H9 (cell line): ENCODE measurements around the gene SOCS4. TPM values are rescaled to one million over a fixed set of nuclear protein-coding genes. Genes with fewer than 3 reads are reported as not detected.

ENCODE experiments used
- DNase-seq: peaks from one replicate; pipeline ENCODE4 v3.0.0-alpha.2; 2017
- H2AFZ ChIP-seq: one replicate; pipeline ENCODE4 v1.6.1; 2013; ENCODE audit warnings: mild to moderate bottlenecking, low read length, control low read depth, moderate library complexity
- H2AK5ac ChIP-seq: 2 replicates; pipeline ENCODE4 v1.6.1; 2013; ENCODE audit warnings: low read length, control low read depth, mixed read lengths; ENCODE audit not compliant: insufficient read length
- H2BK120ac ChIP-seq: one replicate; pipeline ENCODE4 v1.6.1; 2013; ENCODE audit warnings: low read depth, mild to moderate bottlenecking, low read length, control low read depth, inconsistent platforms; ENCODE audit not compliant: poor library complexity, severe bottlenecking
- H2BK12ac ChIP-seq: 2 replicates; pipeline ENCODE4 v1.6.1; 2013; ENCODE audit warnings: low read length, control low read depth, mixed read lengths, low read depth; ENCODE audit not compliant: insufficient read length
- H2BK15ac ChIP-seq: 2 replicates; pipeline ENCODE4 v1.6.1; 2013; ENCODE audit warnings: low read depth, low read length, control low read depth
- H2BK20ac ChIP-seq: one replicate; pipeline ENCODE4 v1.6.1; 2013; ENCODE audit warnings: low read depth, mild to moderate bottlenecking, low read length, control low read depth, inconsistent platforms; ENCODE audit not compliant: poor library complexity, severe bottlenecking
- H2BK5ac ChIP-seq: 2 replicates; pipeline ENCODE4 v1.6.1; 2013; ENCODE audit warnings: low read length, control low read depth, mixed read lengths; ENCODE audit not compliant: insufficient read length
- H3K14ac ChIP-seq: 2 replicates; pipeline ENCODE4 v1.6.1; 2013; ENCODE audit warnings: low read length, control low read depth; ENCODE audit not compliant: insufficient read depth
- H3K18ac ChIP-seq: 2 replicates; pipeline ENCODE4 v1.6.1; 2013; ENCODE audit warnings: low read depth, mild to moderate bottlenecking, mixed read lengths, low read length, control low read depth; ENCODE audit not compliant: insufficient read length
- H3K23ac ChIP-seq: 2 replicates; pipeline ENCODE4 v1.6.1; 2013; ENCODE audit warnings: low read length, control low read depth, mixed read lengths, low read depth; ENCODE audit not compliant: insufficient read length
- H3K23me2 ChIP-seq: 2 replicates; pipeline ENCODE4 v1.6.1; 2013; ENCODE audit warnings: low read depth, mild to moderate bottlenecking, mixed read lengths, low read length, control low read depth; ENCODE audit not compliant: insufficient read length, poor library complexity, severe bottlenecking
- H3K27ac ChIP-seq: 2 replicates; pipeline ENCODE4 v1.5.1; 2013; ENCODE audit warnings: low read length, control low read depth, mixed read lengths, low read depth; ENCODE audit not compliant: insufficient read length
- H3K27me3 ChIP-seq: 2 replicates; pipeline ENCODE4 v1.6.1; 2013; ENCODE audit warnings: low read length, control low read depth, inconsistent platforms; ENCODE audit not compliant: insufficient read depth
- H3K4ac ChIP-seq: 2 replicates; pipeline ENCODE4 v1.6.1; 2013; ENCODE audit warnings: low read depth, mild to moderate bottlenecking, control low read depth, inconsistent platforms, low read length, moderate library complexity
- H3K4me1 ChIP-seq: 2 replicates; pipeline ENCODE4 v1.6.1; 2013; ENCODE audit warnings: low read length, control low read depth, inconsistent platforms; ENCODE audit not compliant: insufficient read depth
- H3K4me2 ChIP-seq: 2 replicates; pipeline ENCODE4 v1.6.1; 2013; ENCODE audit warnings: low read length, control low read depth, mixed read lengths; ENCODE audit not compliant: insufficient read length, insufficient read depth
- H3K56ac ChIP-seq: 2 replicates; pipeline ENCODE4 v1.6.1; 2013; ENCODE audit warnings: low read depth, mild to moderate bottlenecking, mixed read lengths, low read length, control low read depth; ENCODE audit not compliant: insufficient read length
- H3K79me1 ChIP-seq: 2 replicates; pipeline ENCODE4 v1.6.1; 2013; ENCODE audit warnings: low read depth, mild to moderate bottlenecking, moderate library complexity, low read length, control low read depth, inconsistent platforms; ENCODE audit not compliant: insufficient read depth, poor library complexity, severe bottlenecking
- H3K79me2 ChIP-seq: 2 replicates; pipeline ENCODE4 v1.6.1; 2013; ENCODE audit warnings: low read length, control low read depth, inconsistent platforms; ENCODE audit not compliant: insufficient read depth
- H3K9ac ChIP-seq: 2 replicates; pipeline ENCODE4 v1.6.1; 2013; ENCODE audit warnings: low read length, control low read depth, mixed read lengths; ENCODE audit not compliant: insufficient read length; ENCODE audit errors: extremely low read depth
- H3K9me3 ChIP-seq: one replicate; pipeline ENCODE4 v1.6.1; 2013; ENCODE audit warnings: low read depth, low read length, inconsistent platforms; ENCODE audit not compliant: control insufficient read depth
- H3T11ph ChIP-seq: one replicate; pipeline ENCODE4 v1.6.1; 2013; ENCODE audit warnings: mild to moderate bottlenecking, low read length, control low read depth, inconsistent platforms
- H4K20me1 ChIP-seq: one replicate; pipeline ENCODE4 v1.6.1; 2013; ENCODE audit not compliant: control insufficient read depth, insufficient read length, insufficient read depth
- H4K5ac ChIP-seq: 2 replicates; pipeline ENCODE4 v1.6.1; 2013; ENCODE audit warnings: low read depth, mild to moderate bottlenecking, mixed read lengths, low read length, control low read depth; ENCODE audit not compliant: insufficient read length
- H4K8ac ChIP-seq: replicated peaks from 2 replicates; pipeline ENCODE4 v1.6.1; 2013; ENCODE audit warnings: low read length, control low read depth, mixed read lengths, low read depth; ENCODE audit not compliant: insufficient read length
- H4K91ac ChIP-seq: 2 replicates; pipeline ENCODE4 v1.6.1; 2013; ENCODE audit warnings: low read depth, mild to moderate bottlenecking, moderate library complexity, mixed read lengths, low read length, control low read depth; ENCODE audit not compliant: insufficient read length
- H3K27ac Mint-ChIP-seq, 3 experiments: 2 replicates in 2 of 3; 3 replicates in 1 of 3; pipeline ENCODE4 v1.8.0; 2020 to 2021; ENCODE audit warnings: mixed read lengths in 3 of 3, mild to moderate bottlenecking in 1 of 3, moderate library complexity in 1 of 3
- H3K27me3 Mint-ChIP-seq: 2 replicates; pipeline ENCODE4 v1.8.0; 2021; ENCODE audit warnings: low read depth, mild to moderate bottlenecking, moderate library complexity, mixed read lengths
- H3K36me3 Mint-ChIP-seq, 3 experiments: 2 replicates in 2 of 3; 3 replicates in 1 of 3; pipeline ENCODE4 v1.8.0; 2020 to 2021; ENCODE audit warnings: low read depth in 3 of 3, mixed read lengths in 3 of 3; ENCODE audit not compliant: insufficient read depth in 1 of 3
- H3K4me1 Mint-ChIP-seq, 2 experiments: 2 replicates each; pipeline ENCODE4 v1.8.0; 2020; ENCODE audit warnings: mixed read lengths in 2 of 2
- H3K4me3 Mint-ChIP-seq, 2 experiments: 2 replicates in 1 of 2; 3 replicates in 1 of 2; pipeline ENCODE4 v1.8.0; 2020 to 2021; ENCODE audit warnings: mild to moderate bottlenecking in 2 of 2, mixed read lengths in 2 of 2, moderate library complexity in 1 of 2
- H3K9me3 Mint-ChIP-seq, 2 experiments: 2 replicates in 1 of 2; 3 replicates in 1 of 2; pipeline ENCODE4 v1.8.0; 2020; ENCODE audit warnings: mild to moderate bottlenecking in 2 of 2, mixed read lengths in 2 of 2, moderate library complexity in 1 of 2
- CTCF ChIP-seq: fragments of 200-600 bp; sonication (generic); conservative IDR thresholded peaks from 3 replicates; pipeline ENCODE4 v1.8.0; 2021; ENCODE audit warnings: antibody characterized with exemption, mild to moderate bottlenecking
- WGBS: extraction: QIAGEN DNeasy Blood & Tissue Kit; methylation state at CpG from one replicate; pipeline ENCODE4 v1.1.7; 2013; ENCODE audit warnings: missing lambda C conversion rate, low lambda C conversion rate, mixed read lengths; ENCODE audit not compliant: insufficient read length; ENCODE audit errors: extremely low coverage; 5-methylcytosine and 5-hydroxymethylcytosine counted together
- total RNA-seq: library from RNA; stranded (reverse); gene quantifications from 2 replicates; pipeline ENCODE4 v1.2.1, GENCODE V29; 2021

The SOCS4 gene
- total RNA-seq, 1 experiment from 2014 or later, result 38.5 TPM

DNA sequence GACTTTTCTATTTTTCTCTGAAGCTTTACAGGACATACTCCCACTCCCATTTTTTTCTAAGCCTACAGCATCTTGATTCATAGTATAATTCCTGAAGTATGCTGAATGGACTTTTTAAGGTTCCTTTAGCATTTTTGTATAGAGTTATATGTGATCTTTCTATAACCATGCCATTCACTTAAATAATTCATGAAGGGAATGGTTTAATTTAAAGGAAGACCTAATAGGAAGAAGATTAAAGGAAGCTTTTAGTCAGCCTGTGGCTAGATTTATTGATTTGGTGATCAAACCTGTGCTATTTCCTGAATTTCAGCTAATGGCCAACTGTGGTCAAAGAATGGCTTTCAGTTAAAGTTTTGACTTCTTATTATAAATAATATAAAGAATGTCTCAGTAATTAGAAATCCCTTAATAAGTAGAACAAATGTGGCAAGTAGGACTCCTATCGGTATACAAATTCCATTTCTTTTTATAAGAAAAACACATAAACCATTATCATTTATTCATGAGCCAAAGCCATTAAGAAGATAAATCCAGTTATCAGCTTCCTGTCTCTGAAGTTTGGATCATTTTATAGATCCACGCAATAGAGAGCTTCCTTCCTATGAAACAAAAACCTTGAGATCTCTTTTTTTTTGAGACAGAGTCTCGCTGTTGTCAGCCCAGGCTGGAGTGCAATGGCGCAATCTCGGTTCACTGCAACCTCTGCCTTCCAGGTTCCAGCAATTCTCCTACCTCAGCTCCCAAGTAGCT, 20.4 kb downstream of the SOCS4 start:
- Mint-ChIP-seq H3K27me3 (0 out of 2 replicates have a peak, but pooled peaks cover 2% of the 10 kb centered on the region), H3K36me3 (peaks cover 15 to 19% (median 17%) of the 10 kb centered on the region in 3 experiments; a peak in 6 of 7 replicates), H3K9me3 (no peaks in the 10 kb centered on the region; a peak in 1 of 5 replicates), H3K4me3 (no peak overlapping the region), H3K4me1 (peaks cover 7 to 8% of the 10 kb centered on the region in 2 experiments), H3K27ac (no peak overlapping the region)
- no peaks in the 10 kb centered on the region for H3K79me1 ChIP-seq
- no peak overlapping the region for H2BK5ac ChIP-seq
- no peaks in the 10 kb centered on the region for H3K9me3 ChIP-seq
- no peak overlapping the region for H3T11ph ChIP-seq
- WGBS, result no CpG with 5 or more reads among the region's 5 CpGs
- H3K23me2 ChIP-seq, result peaks cover 8% of the 10 kb centered on the region
- H2AFZ ChIP-seq, result no peak overlapping the region
- TF ChIP-seq CTCF, result no peak
- H3K4ac ChIP-seq, result no peak overlapping the region
- H4K91ac ChIP-seq, result no peak overlapping the region
- no peak for DNase-seq
- no peak overlapping the region for H3K23ac ChIP-seq
- no peak overlapping the region for H3K14ac ChIP-seq
- H4K20me1 ChIP-seq, result no peaks in the 10 kb centered on the region
- H3K18ac ChIP-seq, result no peak overlapping the region
- no peak overlapping the region for H4K8ac ChIP-seq
- H3K4me2 ChIP-seq, result no peak overlapping the region
- peaks cover 3% of the 10 kb centered on the region; the same call in 1 of the 2 replicates for H3K79me2 ChIP-seq
- no peak overlapping the region for H3K9ac ChIP-seq
- no peak overlapping the region for H4K5ac ChIP-seq
- H3K4me1 ChIP-seq, result no peaks in the 10 kb centered on the region
- no peak overlapping the region for H3K56ac ChIP-seq
- H3K27ac ChIP-seq, result no peak overlapping the region
- no peak overlapping the region for H2BK20ac ChIP-seq
- H2AK5ac ChIP-seq, result no peak overlapping the region
- H2BK15ac ChIP-seq, result no peak overlapping the region
- no peak overlapping the region for H2BK12ac ChIP-seq
- no peak overlapping the region for H2BK120ac ChIP-seq
- no peaks in the 10 kb centered on the region for H3K27me3 ChIP-seq
